Measurements from ENCODE around the gene MAD1L1.

DNA sequence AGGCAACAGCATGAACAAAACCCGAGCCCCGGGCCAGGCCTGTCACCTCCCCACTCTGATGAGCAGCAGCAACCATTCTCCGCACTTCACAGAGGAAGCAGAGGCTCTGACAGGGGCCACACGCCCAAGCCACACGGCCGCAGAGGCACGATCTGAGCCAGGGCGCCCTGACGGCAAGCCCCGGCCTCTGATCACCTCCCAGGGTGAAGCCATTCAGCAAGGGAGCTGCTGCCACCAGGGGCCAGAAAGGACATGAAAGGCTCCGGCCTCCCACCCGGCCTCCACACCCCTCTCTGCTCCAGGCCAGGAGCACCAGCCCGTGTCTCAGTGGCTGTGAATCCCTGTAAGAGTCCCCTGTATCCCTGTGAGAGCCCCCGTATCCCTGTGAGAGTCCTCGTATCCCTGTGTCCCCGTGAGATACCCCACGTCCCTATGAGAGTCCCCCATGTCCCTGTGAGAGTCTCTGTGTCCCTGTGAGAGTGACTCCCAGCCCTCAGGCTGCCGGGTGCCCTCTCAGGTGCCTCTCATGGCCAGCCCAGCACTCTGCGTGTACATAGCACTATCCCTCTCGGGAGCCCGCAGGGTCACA, 187.8 kb downstream of the MAD1L1 start:
- TF ChIP-seq, protein P1, sequence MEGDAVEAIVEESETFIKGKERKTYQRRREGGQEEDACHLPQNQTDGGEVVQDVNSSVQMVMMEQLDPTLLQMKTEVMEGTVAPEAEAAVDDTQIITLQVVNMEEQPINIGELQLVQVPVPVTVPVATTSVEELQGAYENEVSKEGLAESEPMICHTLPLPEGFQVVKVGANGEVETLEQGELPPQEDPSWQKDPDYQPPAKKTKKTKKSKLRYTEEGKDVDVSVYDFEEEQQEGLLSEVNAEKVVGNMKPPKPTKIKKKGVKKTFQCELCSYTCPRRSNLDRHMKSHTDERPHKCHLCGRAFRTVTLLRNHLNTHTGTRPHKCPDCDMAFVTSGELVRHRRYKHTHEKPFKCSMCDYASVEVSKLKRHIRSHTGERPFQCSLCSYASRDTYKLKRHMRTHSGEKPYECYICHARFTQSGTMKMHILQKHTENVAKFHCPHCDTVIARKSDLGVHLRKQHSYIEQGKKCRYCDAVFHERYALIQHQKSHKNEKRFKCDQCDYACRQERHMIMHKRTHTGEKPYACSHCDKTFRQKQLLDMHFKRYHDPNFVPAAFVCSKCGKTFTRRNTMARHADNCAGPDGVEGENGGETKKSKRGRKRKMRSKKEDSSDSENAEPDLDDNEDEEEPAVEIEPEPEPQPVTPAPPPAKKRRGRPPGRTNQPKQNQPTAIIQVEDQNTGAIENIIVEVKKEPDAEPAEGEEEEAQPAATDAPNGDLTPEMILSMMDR (IDR thresholded peaks at IDR 0.05; ENCODE audit: insufficient read depth, low read length, poor library complexity, severe bottlenecking), result no peak
- no peak for TF ChIP-seq EZH2phosphoT487 (conservative IDR thresholded peaks at IDR 0.05; ENCODE audit: low read length)
